ENCODE measurements around the gene EPB41L4A. TPM values are rescaled to one million over a fixed set of nuclear protein-coding genes. Genes with fewer than 3 reads are reported as not detected.
A peak's percentile ranks its signal among the peaks of the same experiment; 100 is the strongest.
"Not testable (repeated sequence)": the region's sequence is repeated elsewhere in the genome, so short reads cannot be mapped to it uniquely, and the experiment has no call there.

The EPB41L4A gene
- total RNA-seq, 1 donor from 2014 or later: 2.7 TPM

DNA sequence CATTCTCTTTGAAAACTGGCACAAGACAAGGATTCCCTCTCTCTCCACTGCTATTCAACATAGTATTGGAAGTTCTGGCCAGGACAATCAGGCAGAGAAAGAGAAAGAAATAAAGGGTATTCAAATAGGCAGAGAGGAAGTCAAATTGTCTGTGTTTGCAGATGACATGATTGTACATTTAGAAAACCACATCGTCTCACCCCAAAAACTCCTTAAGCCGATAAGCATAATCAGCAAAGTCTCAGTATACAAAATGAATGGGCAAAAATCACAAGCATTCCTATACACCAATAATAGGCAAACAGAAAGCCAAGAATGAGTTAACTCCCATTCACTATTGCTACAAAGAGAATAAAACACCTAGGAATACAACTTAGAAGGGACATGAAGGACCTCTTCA lies 21.0 kb upstream of the EPB41L4A start:
- DNase-seq (ENCODE audit: extremely low spot score, unreplicated experiment): no peak
- TF ChIP-seq, protein P1, sequence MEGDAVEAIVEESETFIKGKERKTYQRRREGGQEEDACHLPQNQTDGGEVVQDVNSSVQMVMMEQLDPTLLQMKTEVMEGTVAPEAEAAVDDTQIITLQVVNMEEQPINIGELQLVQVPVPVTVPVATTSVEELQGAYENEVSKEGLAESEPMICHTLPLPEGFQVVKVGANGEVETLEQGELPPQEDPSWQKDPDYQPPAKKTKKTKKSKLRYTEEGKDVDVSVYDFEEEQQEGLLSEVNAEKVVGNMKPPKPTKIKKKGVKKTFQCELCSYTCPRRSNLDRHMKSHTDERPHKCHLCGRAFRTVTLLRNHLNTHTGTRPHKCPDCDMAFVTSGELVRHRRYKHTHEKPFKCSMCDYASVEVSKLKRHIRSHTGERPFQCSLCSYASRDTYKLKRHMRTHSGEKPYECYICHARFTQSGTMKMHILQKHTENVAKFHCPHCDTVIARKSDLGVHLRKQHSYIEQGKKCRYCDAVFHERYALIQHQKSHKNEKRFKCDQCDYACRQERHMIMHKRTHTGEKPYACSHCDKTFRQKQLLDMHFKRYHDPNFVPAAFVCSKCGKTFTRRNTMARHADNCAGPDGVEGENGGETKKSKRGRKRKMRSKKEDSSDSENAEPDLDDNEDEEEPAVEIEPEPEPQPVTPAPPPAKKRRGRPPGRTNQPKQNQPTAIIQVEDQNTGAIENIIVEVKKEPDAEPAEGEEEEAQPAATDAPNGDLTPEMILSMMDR (IDR thresholded peaks at IDR 0.05): no peak
- no peak overlapping the region for H3K27ac Mint-ChIP-seq (ENCODE audit: unreplicated experiment)
- H3K4me1 Mint-ChIP-seq (ENCODE audit: unreplicated experiment): no peaks in the 10 kb centered on the region
- H3K9me3 Mint-ChIP-seq (ENCODE audit: unreplicated experiment): peaks cover 15% of the 10 kb centered on the region
- H3K4me3 Mint-ChIP-seq (ENCODE audit: unreplicated experiment): no peak overlapping the region
- no peaks in the 10 kb centered on the region for H3K36me3 Mint-ChIP-seq (ENCODE audit: unreplicated experiment)
- peaks cover 11% of the 10 kb centered on the region for H3K27me3 Mint-ChIP-seq (ENCODE audit: unreplicated experiment)

DNA sequence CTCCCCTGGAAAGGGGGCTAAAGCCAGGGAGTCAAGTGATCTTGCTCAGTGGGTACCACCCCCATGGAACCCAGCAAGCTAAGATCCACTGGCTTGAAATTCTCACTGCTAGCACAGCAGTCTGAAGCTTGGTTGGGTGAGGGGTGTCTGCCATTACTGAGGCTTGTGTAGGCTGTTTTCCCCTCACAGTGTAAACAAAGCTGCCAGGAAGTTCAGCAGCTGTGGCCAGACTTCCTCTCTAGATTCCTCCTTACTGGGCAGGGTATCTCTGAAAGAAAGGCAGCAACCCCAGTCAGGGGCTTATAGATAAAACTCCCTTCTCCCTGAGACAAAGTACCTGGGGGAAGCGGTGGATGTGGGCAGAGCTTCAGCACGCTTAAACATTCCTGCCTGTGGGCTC lies 17.1 kb upstream of the EPB41L4A start:
- H3K4me1 Mint-ChIP-seq (ENCODE audit: unreplicated experiment): no peaks in the 10 kb centered on the region
- no peak overlapping the region for H3K4me3 Mint-ChIP-seq (ENCODE audit: unreplicated experiment)
- peaks cover 15% of the 10 kb centered on the region for H3K9me3 Mint-ChIP-seq (ENCODE audit: unreplicated experiment)
- no peak overlapping the region for H3K27ac Mint-ChIP-seq (ENCODE audit: unreplicated experiment)
- TF ChIP-seq, protein P1 (IDR thresholded peaks at IDR 0.05): no peak
- H3K36me3 Mint-ChIP-seq (ENCODE audit: unreplicated experiment): no peaks in the 10 kb centered on the region
- peaks cover 16% of the 10 kb centered on the region for H3K27me3 Mint-ChIP-seq (ENCODE audit: unreplicated experiment)
- DNase-seq (ENCODE audit: extremely low spot score, unreplicated experiment): no peak

DNA sequence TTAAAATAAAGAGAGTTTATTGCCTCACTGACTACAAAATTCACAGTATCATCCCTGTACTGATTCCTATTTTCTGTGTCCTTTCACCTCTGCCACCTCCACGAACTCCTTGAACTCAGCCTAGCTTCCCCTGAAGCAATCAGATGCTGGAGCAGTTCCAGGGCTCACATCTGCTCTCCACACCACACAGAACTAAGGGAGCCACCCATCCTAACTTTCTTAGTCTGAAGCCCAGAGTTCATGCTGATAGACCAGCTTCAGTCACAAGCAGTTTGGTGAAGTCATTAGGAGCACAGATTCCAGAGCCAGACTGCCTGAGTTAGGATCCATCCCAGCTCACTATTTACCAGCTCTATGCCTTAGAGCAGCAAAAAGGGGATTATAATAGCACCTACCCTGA lies 15.6 kb upstream of the EPB41L4A start:
- Mint-ChIP-seq H3K4me1 (ENCODE audit: unreplicated experiment) (no peaks in the 10 kb centered on the region), H3K36me3 (ENCODE audit: unreplicated experiment) (no peaks in the 10 kb centered on the region), H3K27ac (ENCODE audit: unreplicated experiment) (no peak overlapping the region), H3K9me3 (ENCODE audit: unreplicated experiment) (peaks cover 7% of the 10 kb centered on the region), H3K27me3 (ENCODE audit: unreplicated experiment) (peaks cover 20% of the 10 kb centered on the region), H3K4me3 (ENCODE audit: unreplicated experiment) (no peak overlapping the region)
- TF ChIP-seq, protein P1 (IDR thresholded peaks at IDR 0.05): no peak
- DNase-seq (ENCODE audit: extremely low spot score, unreplicated experiment): no peak

DNA sequence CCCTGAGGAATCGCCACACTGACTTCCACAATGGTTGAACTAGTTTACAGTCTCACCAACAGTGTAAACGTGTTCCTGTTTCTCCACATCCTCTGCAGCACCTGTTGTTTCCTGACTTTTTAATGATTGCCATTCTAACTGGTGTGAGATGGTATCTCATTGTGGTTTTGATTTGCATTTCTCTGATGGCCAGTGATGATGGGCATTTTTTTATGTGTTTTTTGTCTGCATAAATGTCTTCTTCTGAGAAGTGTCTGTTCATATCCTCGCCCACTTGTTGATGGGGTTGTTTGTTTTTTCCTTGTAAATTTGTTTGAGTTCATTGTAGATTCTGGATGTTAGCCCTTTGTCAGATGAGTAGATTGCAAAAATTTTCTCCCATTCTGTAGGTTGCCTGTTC lies 7.1 kb upstream of the EPB41L4A start:
- not testable (repeated sequence) for H3K9me3 Mint-ChIP-seq (ENCODE audit: unreplicated experiment); H3K36me3 Mint-ChIP-seq (ENCODE audit: unreplicated experiment); H3K4me1 Mint-ChIP-seq (ENCODE audit: unreplicated experiment); H3K27ac Mint-ChIP-seq (ENCODE audit: unreplicated experiment); DNase-seq (ENCODE audit: extremely low spot score, unreplicated experiment); H3K4me3 Mint-ChIP-seq (ENCODE audit: unreplicated experiment)
- peaks cover 41% of the 10 kb centered on the region for H3K27me3 Mint-ChIP-seq (ENCODE audit: unreplicated experiment)

DNA sequence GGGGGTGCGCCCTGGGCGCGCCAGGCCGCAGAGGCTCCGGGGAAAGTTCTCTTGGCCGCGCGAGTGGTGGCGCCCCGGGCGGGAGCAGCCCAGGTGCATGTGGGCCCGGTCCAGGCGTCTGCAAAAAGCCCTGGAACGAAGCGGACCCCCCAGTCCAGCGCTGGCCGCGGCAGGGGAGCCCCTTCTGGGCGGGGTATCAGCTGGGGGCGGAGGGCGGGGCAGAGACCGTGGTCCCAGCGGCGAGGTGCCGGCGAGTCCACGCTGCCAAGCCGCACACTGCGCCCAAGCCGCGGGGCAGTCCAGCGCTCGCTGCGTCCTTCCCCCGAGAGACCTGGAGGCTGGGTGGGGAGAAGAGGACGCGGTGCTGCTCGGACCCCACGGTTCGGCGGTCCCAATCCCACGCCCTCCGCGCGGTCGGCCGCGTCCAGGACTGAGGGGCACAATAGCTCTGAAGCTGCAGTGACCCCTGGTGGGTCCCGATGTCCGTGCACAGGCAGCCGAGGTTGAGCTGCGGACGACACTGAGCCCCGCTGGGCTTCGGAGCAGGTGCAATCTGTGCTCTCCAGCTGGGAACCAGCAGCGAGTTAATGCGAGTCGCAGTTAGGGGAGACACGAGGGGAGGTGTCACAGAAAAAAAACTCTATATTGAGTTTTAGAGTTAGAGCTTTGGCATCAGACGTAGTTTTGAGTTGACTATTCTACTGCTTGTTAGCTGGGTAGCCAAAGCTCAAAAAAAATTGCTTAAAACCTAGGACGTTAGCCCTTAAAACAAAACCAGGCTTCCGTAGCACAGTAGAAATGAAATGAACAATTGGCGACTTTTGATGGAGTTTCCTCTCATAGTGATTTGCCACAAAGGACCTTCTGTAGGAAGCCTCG lies 1.1 kb upstream of the EPB41L4A start:
- TF ChIP-seq, protein P1 (IDR thresholded peaks at IDR 0.05): peak; percentile 95
- peaks cover 40% of the 10 kb centered on the region for H3K27me3 Mint-ChIP-seq (ENCODE audit: unreplicated experiment)
- DNase-seq (ENCODE audit: extremely low spot score, unreplicated experiment): peak; percentile 91

More for the DNA sequence above, 1.1 kb upstream of the EPB41L4A start:
- Mint-ChIP-seq H3K4me3 (ENCODE audit: unreplicated experiment) (peak overlapping the region; percentile 76), H3K36me3 (ENCODE audit: unreplicated experiment) (no peaks in the 10 kb centered on the region), H3K27ac (ENCODE audit: unreplicated experiment) (no peak overlapping the region), H3K9me3 (ENCODE audit: unreplicated experiment) (no peaks in the 10 kb centered on the region), H3K4me1 (ENCODE audit: unreplicated experiment) (peaks cover 14% of the 10 kb centered on the region)

Data from osteocyte (in vitro differentiated cells).